OCI-M2 (cell line): ENCODE measurements around the gene DTL.

Source experiments
- DNase-seq: peaks from one replicate; lab custom pipeline; 2025; ENCODE audit not compliant: unreplicated experiment; lab: John Stamatoyannopoulos, UW

DTL gene

GRCh38 chr1:212035835-212036605 is 472 bp downstream of the DTL start:
- DNase-seq = no peak

GRCh38 chr1:212037900-212038299 is 2.4 kb downstream of the DTL start:
- no peak for DNase-seq

- no peak for DNase-seq
Measured at GRCh38 chr1:212039622-212040021, 4.1 kb downstream of the DTL start.

- DNase-seq = no peak
Measured at GRCh38 chr1:212040629-212041412, 5.3 kb downstream of the DTL start.

- no peak for DNase-seq
Measured at GRCh38 chr1:212042436-212042835, 6.9 kb downstream of the DTL start.

GRCh38 chr1:212044851-212045250 is 9.3 kb downstream of the DTL start:
- DNase-seq = no peak

- no peak for DNase-seq
Measured at GRCh38 chr1:212045981-212046380, 10.4 kb downstream of the DTL start.

GRCh38 chr1:212053993-212054392 is 18.4 kb downstream of the DTL start:
- DNase-seq = no peak

GRCh38 chr1:212055333-212055732 is 19.8 kb downstream of the DTL start:
- DNase-seq = no peak

GRCh38 chr1:212060632-212061472 is 25.3 kb downstream of the DTL start:
- DNase-seq = no peak

GRCh38 chr1:212062832-212063438 is 27.4 kb downstream of the DTL start:
- DNase-seq = no peak

DNA sequence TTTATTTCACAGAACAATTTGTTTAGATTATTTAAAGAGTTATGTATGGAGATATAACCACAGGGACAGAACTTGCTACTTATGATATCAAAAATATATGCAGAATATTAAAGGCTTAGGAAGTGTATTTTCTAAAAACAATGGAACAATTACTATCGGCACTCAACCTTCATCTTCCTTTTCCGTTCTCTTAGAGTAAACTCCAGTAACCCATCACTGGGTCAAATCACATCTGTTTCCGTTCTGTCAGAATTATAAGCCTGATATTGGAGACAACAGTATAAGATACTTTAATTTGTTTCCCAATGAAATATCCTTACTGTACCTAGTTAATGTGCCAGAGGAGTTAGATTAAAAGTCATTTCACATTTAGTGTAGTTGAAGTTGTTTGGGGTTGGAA is 32.2 kb downstream of the DTL start:
- DNase-seq = no peak

- DNase-seq = no peak
Measured at GRCh38 chr1:212070720-212071302, 35.3 kb downstream of the DTL start.

DNA sequence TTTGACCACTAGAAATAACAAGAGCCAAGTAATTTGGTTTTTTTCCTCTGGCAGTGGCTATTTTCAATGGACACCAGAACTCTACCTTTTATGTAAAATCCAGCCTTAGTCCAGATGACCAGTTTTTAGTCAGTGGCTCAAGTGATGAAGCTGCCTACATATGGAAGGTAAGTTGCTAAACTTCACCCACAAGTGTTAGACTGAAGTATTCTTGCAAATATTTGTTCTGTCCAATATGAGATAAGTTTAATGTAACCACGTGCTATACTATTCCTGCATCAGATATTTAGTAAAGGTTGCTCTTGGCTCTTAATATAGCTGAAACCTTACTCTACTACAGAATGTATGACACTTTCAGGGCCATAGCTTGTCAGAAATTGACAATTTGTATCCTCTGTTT is 36.5 kb downstream of the DTL start:
- no peak for DNase-seq

- no peak for DNase-seq
Measured at GRCh38 chr1:212073490-212073889, 37.9 kb downstream of the DTL start.

- no peak for DNase-seq
Measured at GRCh38 chr1:212074313-212074712, 38.8 kb downstream of the DTL start.

- no peak for DNase-seq
Measured at GRCh38 chr1:212074856-212075255, 39.3 kb downstream of the DTL start.

GRCh38 chr1:212077028-212077427 is 41.5 kb downstream of the DTL start:
- DNase-seq = no peak

DNA sequence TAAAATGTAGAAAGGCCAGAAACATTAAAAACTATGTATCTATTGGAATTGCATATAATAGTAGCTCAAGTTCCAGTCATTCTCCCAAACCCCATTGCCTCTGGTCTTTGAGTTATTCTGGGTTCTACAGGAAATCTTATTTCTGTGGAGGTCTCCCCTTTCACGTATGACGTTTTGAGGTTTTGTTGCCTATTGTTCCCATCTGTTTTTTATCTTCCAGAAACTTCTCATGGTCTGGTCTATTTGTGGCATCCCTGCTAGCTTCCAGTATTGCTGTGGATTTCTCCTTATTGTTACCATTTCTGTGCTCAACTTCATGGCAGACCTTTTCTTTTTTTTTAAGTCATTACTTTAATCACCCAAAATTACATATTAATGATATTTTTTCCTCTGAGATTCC is 43.3 kb downstream of the DTL start:
- no peak for DNase-seq

DNA sequence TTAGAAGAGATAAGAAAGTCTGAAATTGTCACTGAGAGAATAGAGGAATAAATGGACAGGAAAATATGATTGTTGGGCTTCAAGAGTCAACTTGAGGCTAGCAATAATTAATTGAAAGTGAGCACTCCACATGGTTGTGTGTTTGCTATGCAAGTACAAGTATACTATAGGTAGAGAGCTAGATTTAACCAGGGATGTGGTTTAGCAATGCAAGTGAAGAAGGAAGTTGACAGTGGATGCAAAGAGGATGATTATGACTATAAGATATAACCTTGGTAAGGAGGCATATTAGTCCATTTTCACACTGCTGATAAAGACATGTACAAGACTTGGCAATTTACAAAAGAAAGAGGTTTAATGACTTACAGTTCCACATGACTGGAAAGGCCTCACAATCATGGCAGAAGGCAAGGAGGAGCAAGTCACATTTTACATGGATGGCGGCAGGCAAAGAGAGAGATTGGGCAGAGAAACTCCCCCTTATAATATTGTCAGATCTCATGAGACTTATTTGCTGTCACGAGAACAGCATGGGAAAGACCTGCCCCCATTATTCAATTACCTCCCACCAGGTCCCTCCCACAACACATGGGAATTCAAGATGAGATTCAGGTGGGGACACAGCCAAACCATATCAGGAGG is 47.3 kb downstream of the DTL start:
- no peak for DNase-seq
